GM12878 (cell line): ENCODE data around the gene RGS5. TPM values are rescaled to one million over a fixed set of nuclear protein-coding genes. Genes with fewer than 3 reads are reported as not detected.

ENCODE experiments used
- ATAC-seq: fragments of 200-7000 bp; cut with Tn5 transposase; 3 replicates; pipeline ENCODE4 v1.9.1; 2020; ENCODE audit warnings: mild to moderate bottlenecking, moderate library complexity
- BruUV-seq: library from RNA; stranded (reverse); fragments of 400-500 nt; replicated peaks from 2 replicates; lab custom pipeline; 2021; lab: Mats Ljungman, UMichigan
- CTCF ChIA-PET: fragments of 300-600 bp; sonication (Branson Sonifier 250); formaldehyde crosslinking; extraction: SDS; loops from one replicate; lab custom pipeline; 2021; ENCODE audit warnings: inconsistent platforms; lab: Yijun Ruan, JAX
- POLR2A ChIA-PET: fragments of 350-600 bp; formaldehyde crosslinking; extraction: SDS; loops from one replicate; lab custom pipeline; 2021; ENCODE audit warnings: inconsistent platforms; lab: Charles Lee
- RAD21 ChIA-PET: fragments of 300-600 bp; sonication (Branson Sonifier 250); formaldehyde crosslinking; loops from one replicate; lab custom pipeline; 2023; ENCODE audit warnings: antibody characterized with exemption; ENCODE audit not compliant: unreplicated experiment; lab: Charles Lee
- SMC1A ChIA-PET: fragments of 300-600 bp; sonication (Branson Sonifier 250); formaldehyde crosslinking; loops from one replicate; lab custom pipeline; 2023; ENCODE audit not compliant: unreplicated experiment, uncharacterized antibody; lab: Charles Lee
- DNase-seq: peaks from one replicate; pipeline ENCODE4 v3.0.0-alpha.2; 2011; ENCODE audit warnings: low read depth, low spot score
- FAIRE-seq: peaks from 3 replicates; lab custom pipeline; 2011; peaks lifted over from hg19 to GRCh38; lab: Jason Lieb, UNC
- H2AFZ ChIP-seq: 2 replicates; pipeline ENCODE4 v1.6.0; 2011; ENCODE audit warnings: low read depth, low read length, control low read depth; ENCODE audit not compliant: control insufficient read depth
- H3K27ac ChIP-seq: 2 replicates; pipeline ENCODE4 v1.5.1; 2011; ENCODE audit warnings: control low read depth; ENCODE audit not compliant: control insufficient read depth, insufficient read depth
- H3K27me3 ChIP-seq, 2 experiments: replicated peaks in 1 of 2; 2 replicates each; pipeline versions ENCODE4 v1.6.0 to v1.6.1; 2011; ENCODE audit warnings: low read length in 1 of 2; ENCODE audit not compliant: control insufficient read depth in 2 of 2, insufficient read depth in 2 of 2
- H3K36me3 ChIP-seq, 2 experiments: 2 replicates each; pipeline ENCODE4 v1.5.1; 2011; ENCODE audit warnings: low read length in 1 of 2; ENCODE audit not compliant: control insufficient read depth in 2 of 2, insufficient read depth in 2 of 2
- H3K4me1 ChIP-seq: 2 replicates; pipeline ENCODE4 v1.6.1; 2011; ENCODE audit warnings: mild to moderate bottlenecking, low read length, moderate library complexity, mixed read lengths; ENCODE audit not compliant: control insufficient read depth, insufficient read depth
- H3K4me2 ChIP-seq: 2 replicates; pipeline ENCODE4 v1.6.0; 2011; ENCODE audit warnings: control low read depth; ENCODE audit not compliant: control insufficient read depth, insufficient read depth
- H3K4me3 ChIP-seq: fragments of 200-600 bp; sonication (generic); 2 replicates; pipeline ENCODE4 v1.5.1; 2016
- H3K79me2 ChIP-seq: 2 replicates; pipeline ENCODE4 v1.6.0; 2011; ENCODE audit warnings: low read length; ENCODE audit not compliant: control insufficient read depth, insufficient read depth
- H3K9ac ChIP-seq: 2 replicates; pipeline ENCODE4 v1.8.0; 2011; ENCODE audit warnings: low read length, control low read depth, mixed read lengths; ENCODE audit not compliant: control insufficient read depth, insufficient read depth
- H3K9me3 ChIP-seq: replicated peaks from 3 replicates; pipeline ENCODE4 v1.5.1; 2011; ENCODE audit warnings: mild to moderate bottlenecking, low read length; ENCODE audit not compliant: control insufficient read depth, insufficient read depth
- H4K20me1 ChIP-seq: 2 replicates; pipeline ENCODE4 v1.6.0; 2011; ENCODE audit not compliant: control insufficient read depth, insufficient read depth
- BHLHE40 ChIP-seq, 2 experiments: fragments of 450-650 bp in 1 of 2; IDR thresholded peaks; 2 replicates each; pipeline ENCODE4 v1.6.1; 2011 to 2017; ENCODE audit warnings: low read depth in 2 of 2, borderline replicate concordance in 1 of 2, improper control_type of control experiment in 1 of 2, low read length in 1 of 2, mild to moderate bottlenecking in 1 of 2
- BRCA1 ChIP-seq: IDR thresholded peaks from 2 replicates; pipeline ENCODE4 v1.6.1; 2011; ENCODE audit warnings: low read depth, low read length, improper control_type of control experiment
- CEBPB ChIP-seq, 2 experiments: fragments of 150-350 bp in 1 of 2; IDR thresholded peaks; 2 replicates each; pipeline ENCODE4 v1.6.1; 2012 to 2014; ENCODE audit warnings: low read depth in 2 of 2, low read length in 2 of 2, borderline replicate concordance in 1 of 2, inconsistent platforms in 1 of 2
- HDAC2 ChIP-seq: fragments of 200-600 bp; sonication (generic); IDR thresholded peaks from 2 replicates; pipeline ENCODE4 v1.6.1; 2017
- HDAC6 ChIP-seq: fragments of 200-600 bp; sonication (generic); IDR thresholded peaks from one replicate; pipeline ENCODE4 v1.8.0; 2017; ENCODE audit warnings: antibody characterized with exemption; ENCODE audit not compliant: unreplicated experiment
- IKZF2 ChIP-seq, 2 experiments: fragments of 450-650 bp; IDR thresholded peaks; 2 replicates each; pipeline ENCODE4 v1.6.1; 2017; ENCODE audit warnings: mild to moderate bottlenecking in 2 of 2, moderate library complexity in 2 of 2
- IRF3 ChIP-seq: fragments of 450-650 bp; IDR thresholded peaks from 2 replicates; pipeline ENCODE4 v1.6.1; 2014; ENCODE audit warnings: mild to moderate bottlenecking
- LARP7 ChIP-seq: fragments of 450-650 bp; IDR thresholded peaks from 2 replicates; pipeline ENCODE4 v1.6.1; 2017; ENCODE audit warnings: mild to moderate bottlenecking
- MEF2A ChIP-seq: IDR thresholded peaks from 2 replicates; pipeline ENCODE4 v1.6.1; 2011; ENCODE audit warnings: low read depth, mild to moderate bottlenecking, low read length, moderate library complexity; ENCODE audit not compliant: insufficient read depth
- MYC ChIP-seq: IDR thresholded peaks from 2 replicates; pipeline ENCODE4 v1.6.1; 2011; ENCODE audit warnings: mild to moderate bottlenecking, low read length, moderate library complexity, inconsistent platforms; ENCODE audit not compliant: insufficient read depth, insufficient replicate concordance, insufficient read length, severe bottlenecking
- NR2F1 ChIP-seq: fragments of 450-650 bp; conservative IDR thresholded peaks from 2 replicates; pipeline ENCODE4 v1.6.1; 2017; ENCODE audit warnings: mild to moderate bottlenecking
- PBX3 ChIP-seq: IDR thresholded peaks from 2 replicates; pipeline ENCODE4 v1.6.1; 2011; ENCODE audit warnings: mild to moderate bottlenecking, low read depth, low read length, moderate library complexity; ENCODE audit not compliant: insufficient replicate concordance
- PML ChIP-seq: IDR thresholded peaks from 2 replicates; pipeline ENCODE4 v1.6.1; 2012; ENCODE audit warnings: low read length, inconsistent platforms
- POLR2AphosphoS2 ChIP-seq: IDR thresholded peaks from 2 replicates; pipeline ENCODE4 v1.6.1; 2011; ENCODE audit warnings: low read depth, mild to moderate bottlenecking, low read length, improper control_type of control experiment, moderate library complexity
- POU2F2 ChIP-seq: IDR thresholded peaks from 3 replicates; pipeline ENCODE4 v1.6.1; 2011; ENCODE audit warnings: low read depth, mild to moderate bottlenecking, low read length, borderline replicate concordance
- RCOR1 ChIP-seq: conservative IDR thresholded peaks from 2 replicates; pipeline ENCODE4 v1.6.1; 2012; ENCODE audit warnings: low read depth, low read length, improper control_type of control experiment
- SMARCA5 ChIP-seq: fragments of 450-650 bp; IDR thresholded peaks from 2 replicates; pipeline ENCODE4 v1.6.1; 2017; ENCODE audit warnings: mild to moderate bottlenecking
- TCF3 ChIP-seq: IDR thresholded peaks from 2 replicates; pipeline ENCODE4 v1.6.1; 2012; ENCODE audit warnings: low read depth, mild to moderate bottlenecking, low read length, borderline replicate concordance; ENCODE audit not compliant: insufficient read depth
- YBX1 ChIP-seq: fragments of 450-650 bp; IDR thresholded peaks from 2 replicates; pipeline ENCODE4 v1.6.1; 2016; ENCODE audit warnings: antibody characterized with exemption
- ZBED1 ChIP-seq: IDR thresholded peaks from 2 replicates; pipeline ENCODE4 v1.6.1; 2016; ENCODE audit warnings: borderline replicate concordance
- ZNF207 ChIP-seq: fragments of 450-650 bp; IDR thresholded peaks from 2 replicates; pipeline ENCODE4 v1.6.1; 2014; ENCODE audit warnings: antibody characterized with exemption, mild to moderate bottlenecking, borderline replicate concordance
- ZNF274 ChIP-seq: IDR thresholded peaks from one replicate; pipeline ENCODE4 v1.8.0; 2011; ENCODE audit not compliant: insufficient read length, insufficient read depth
- ZNF384 ChIP-seq: IDR thresholded peaks from 2 replicates; pipeline ENCODE4 v1.6.1; 2012; ENCODE audit warnings: low read depth, mild to moderate bottlenecking, low read length, improper control_type of control experiment, borderline replicate concordance
- WGBS: methylation state at CpG from one replicate; pipeline ENCODE4 v1.1.6; 2016; ENCODE audit warnings: low lambda C conversion rate; ENCODE audit not compliant: insufficient replicate concordance, insufficient coverage; ENCODE audit errors: missing lambda C conversion rate; 5-methylcytosine and 5-hydroxymethylcytosine counted together
- in situ Hi-C: fragments of 300-500 bp; cut with MboI; formaldehyde crosslinking; loops from 9 replicates; pipeline ENCODE4 v1.14.3; 2018; ENCODE audit warnings: mixed read lengths
- intact Hi-C: fragments of 100-400 bp; cut with micrococcal nuclease; formaldehyde crosslinking; loops from one replicate; pipeline ENCODE4 v1.14.2; 2022; ENCODE audit not compliant: unreplicated experiment
- polyA plus RNA-seq, 11 experiments: library from polyadenylated mRNA; depleted of rRNA in 4 of 11; unstranded in 6 of 11; stranded (reverse) in 5 of 11; fragments of >200 nt; fragmentation: Nextera tagmentation in 4 of 11; fragmentation: Illumina TruSeq in 1 of 11; extraction: Ambion mirVana in 4 of 11; extraction: Trizol in 1 of 11; gene quantifications; 1 replicate in 1 of 11; 2 replicates in 10 of 11; pipeline versions ENCODE4 v1.2.1 to v1.2.3, GENCODE V29; 2011 to 2016; ENCODE audit warnings: inconsistent platforms in 2 of 11, missing spikeins in 2 of 11, low read depth in 1 of 11
- total RNA-seq, 4 experiments: library from RNA; depleted of rRNA in 3 of 4; stranded (reverse); fragments of >200 nt in 3 of 4; fragmentation: Illumina TruSeq in 1 of 4; extraction: Trizol in 1 of 4; gene quantifications; 2 replicates each; pipeline versions ENCODE4 v1.2.1 to v1.2.3, GENCODE V29; 2013 to 2021

Gene RGS5
- total and polyA plus RNA-seq, 10 of the 15 experiments (the other 5 are each of a cell fraction or from before 2014, with no cell fraction given), result 0.63 to 7.4 (median 2.8) TPM

GRCh38 chr1:163141556-163141955 is 61.2 kb downstream of the RGS5 start (continued):
- TF ChIP-seq IKZF2 (IDR thresholded peaks at IDR 0.05) (no peak), NR2F1 (no peak), MYC (no peak), CEBPB (IDR thresholded peaks at IDR 0.05; ENCODE audit: borderline replicate concordance in 1 of 2, low read depth in 2 of 2, low read length in 2 of 2) (no peak), POLR2AphosphoS2 (no peak)

GRCh38 chr1:163137556-163138265 is 65.0 kb downstream of the RGS5 start:
- DNase-seq (no peak), FAIRE-seq (no peak), ATAC-seq (no peak)
- no peak overlapping the region for H3K4me3 ChIP-seq
- no TSS peak for BruUV-seq
- ChIA-PET POLR2A (no interaction called here), CTCF (no interaction called here), RAD21 (no interaction called here), SMC1A (no interaction called here)
- H3K27me3 ChIP-seq, result no peaks in the 10 kb centered on the region
- no peaks in the 10 kb centered on the region for H4K20me1 ChIP-seq
- H3K79me2 ChIP-seq, result no peaks in the 10 kb centered on the region
- 56% methylated on average over 3 of the region's 3 CpGs for WGBS
- in situ Hi-C loops (no loop called here), intact Hi-C loops (no loop called here)
- no peak overlapping the region for H3K9ac ChIP-seq
- no peak overlapping the region for H3K4me2 ChIP-seq
- no peaks in the 10 kb centered on the region for H3K9me3 ChIP-seq
- no peaks in the 10 kb centered on the region for H3K36me3 ChIP-seq
- H3K27ac ChIP-seq, result no peak overlapping the region
- H2AFZ ChIP-seq, result no peak overlapping the region
- H3K4me1 ChIP-seq, result no peaks in the 10 kb centered on the region
- TF ChIP-seq ZBED1 (no peak), YBX1 (no peak), PML (no peak), HDAC2 (no peak), MEF2A (no peak), ZNF384 (no peak), BHLHE40 (IDR thresholded peaks at IDR 0.05; ENCODE audit: borderline replicate concordance in 1 of 2, low read depth in 2 of 2, low read length in 1 of 2) (no peak), PBX3 (no peak), RCOR1 (no peak), SMARCA5 (no peak), HDAC6 (no peak), IRF3 (no peak), POU2F2 (no peak), ZNF274 (no peak), ZNF207 (no peak), BRCA1 (no peak), TCF3 (no peak), LARP7 (no peak)
